NT2/D1 (cell line): ENCODE results near the gene NRXN3.

Source experiments
- SUZ12 ChIP-seq: IDR thresholded peaks from 2 replicates; pipeline ENCODE4 v1.6.1; 2011; ENCODE audit not compliant: insufficient read length, insufficient read depth; ENCODE audit errors: extremely low read depth
- YY1 ChIP-seq: IDR thresholded peaks from 2 replicates; pipeline ENCODE4 v1.6.1; 2011; ENCODE audit not compliant: insufficient read length, insufficient read depth

- TF ChIP-seq YY1 (no peak), SUZ12 (no peak)
These were observed 1578.9 kb downstream of the NRXN3 start for GRCh38 chr14:79749065-79749464.
